ENCODE measurements around the gene CDK5RAP2. TPM values are rescaled to one million over a fixed set of nuclear protein-coding genes. Genes with fewer than 3 reads are reported as not detected.

Gene CDK5RAP2
- total and polyA plus RNA-seq, 10 of the 15 experiments (the other 5 are each of a cell fraction or from before 2014, with no cell fraction given), result 16.2 to 53.5 (median 34.5) TPM

GRCh38 chr9:120386390-120387131 lies 193.4 kb downstream of the CDK5RAP2 start:
- Histone ChIP-seq H3K9ac (ENCODE audit: control insufficient read depth, insufficient read depth, low read length) (no peak overlapping the region), H3K79me2 (ENCODE audit: control insufficient read depth, insufficient read depth, low read length) (no peaks in the 10 kb centered on the region), H3K9me3 (replicated peaks; ENCODE audit: control insufficient read depth, insufficient read depth, low read length) (no peaks in the 10 kb centered on the region), H4K20me1 (ENCODE audit: control insufficient read depth, insufficient read depth) (no peaks in the 10 kb centered on the region), H3K4me3 (no peak overlapping the region), H2AFZ (ENCODE audit: control insufficient read depth, low read depth, low read length) (no peak overlapping the region), H3K36me3 (ENCODE audit: control insufficient read depth in 2 of 2, insufficient read depth in 2 of 2, low read length in 1 of 2) (peaks cover 5 to 11% of the 10 kb centered on the region in 2 experiments; a peak in 3 of 4 replicates), H3K27me3 (replicated peaks in 1 of 2; ENCODE audit: control insufficient read depth in 2 of 2, insufficient read depth in 2 of 2, low read length in 1 of 2) (no peaks in the 10 kb centered on the region), H3K4me1 (ENCODE audit: control insufficient read depth, insufficient read depth, low read length) (no peaks in the 10 kb centered on the region), H3K27ac (ENCODE audit: control insufficient read depth, insufficient read depth) (no peak overlapping the region), H3K4me2 (ENCODE audit: control insufficient read depth, insufficient read depth) (no peak overlapping the region)
- TF ChIP-seq ZBTB11 (CRISPR knock-in tag; IDR thresholded peaks at IDR 0.05) (no peak), CBX5 (IDR thresholded peaks at IDR 0.05; ENCODE audit: low read depth) (no peak)
- WGBS (ENCODE audit: insufficient coverage, insufficient replicate concordance, low lambda C conversion rate, missing lambda C conversion rate), result 86% methylated on average over 11 of the region's 11 CpGs
- CTCF ChIA-PET, result no interaction called here
- BruUV-seq (replicated peaks), result no TSS peak
- DNase-seq (ENCODE audit: low read depth, low spot score) (no peak), ATAC-seq (no peak), FAIRE-seq (no peak)
- POLR2A ChIA-PET, result no interaction called here
- SMC1A ChIA-PET (ENCODE audit: uncharacterized antibody, unreplicated experiment), result no interaction called here
- RAD21 ChIA-PET (ENCODE audit: unreplicated experiment), result no interaction called here
- in situ Hi-C loops (cut with MboI), result no loop called here
- intact Hi-C loops (cut with micrococcal nuclease; ENCODE audit: unreplicated experiment), result no loop called here
